SH-SY5Y (cell line): Measurements from ENCODE around the gene ROMO1.

Source experiments
- GATA2 ChIP-seq: IDR thresholded peaks from 2 replicates; pipeline ENCODE4 v1.6.1; 2011; ENCODE audit warnings: mild to moderate bottlenecking, low read depth, low read length
- GATA3 ChIP-seq: IDR thresholded peaks from 2 replicates; pipeline ENCODE4 v1.6.1; 2011; ENCODE audit warnings: low read depth, mild to moderate bottlenecking, low read length, moderate library complexity

DNA sequence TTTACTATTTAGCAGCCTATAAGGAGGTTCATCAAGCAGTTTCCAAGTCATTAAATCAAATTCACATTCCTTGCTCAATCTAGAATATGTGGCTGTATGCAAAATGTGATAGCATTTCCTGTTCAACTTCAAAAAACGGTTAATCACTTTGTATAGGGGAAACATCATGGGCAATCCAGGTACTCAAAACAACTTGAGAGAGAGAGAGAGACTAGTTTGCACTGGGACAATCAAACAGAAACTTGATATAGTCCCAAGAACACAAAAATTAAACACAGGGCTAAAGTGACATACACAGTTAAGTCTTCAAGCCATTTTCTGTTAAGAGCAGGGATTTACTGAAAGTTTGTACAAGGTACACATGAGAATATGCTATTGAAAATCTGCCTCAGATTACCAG is 41.9 kb upstream of the ROMO1 start:
- TF ChIP-seq GATA2 (no peak), GATA3 (no peak)
